ENCODE data around the gene CEP68.

GRCh38 chr2:65026704-65027464 is 29.3 kb upstream of the CEP68 start:
- no peak for TF ChIP-seq POLR2AphosphoS5 (IDR thresholded peaks at IDR 0.05)
- no peak for TF ChIP-seq POLR2A (IDR thresholded peaks at IDR 0.05)
- TF ChIP-seq, protein P1, sequence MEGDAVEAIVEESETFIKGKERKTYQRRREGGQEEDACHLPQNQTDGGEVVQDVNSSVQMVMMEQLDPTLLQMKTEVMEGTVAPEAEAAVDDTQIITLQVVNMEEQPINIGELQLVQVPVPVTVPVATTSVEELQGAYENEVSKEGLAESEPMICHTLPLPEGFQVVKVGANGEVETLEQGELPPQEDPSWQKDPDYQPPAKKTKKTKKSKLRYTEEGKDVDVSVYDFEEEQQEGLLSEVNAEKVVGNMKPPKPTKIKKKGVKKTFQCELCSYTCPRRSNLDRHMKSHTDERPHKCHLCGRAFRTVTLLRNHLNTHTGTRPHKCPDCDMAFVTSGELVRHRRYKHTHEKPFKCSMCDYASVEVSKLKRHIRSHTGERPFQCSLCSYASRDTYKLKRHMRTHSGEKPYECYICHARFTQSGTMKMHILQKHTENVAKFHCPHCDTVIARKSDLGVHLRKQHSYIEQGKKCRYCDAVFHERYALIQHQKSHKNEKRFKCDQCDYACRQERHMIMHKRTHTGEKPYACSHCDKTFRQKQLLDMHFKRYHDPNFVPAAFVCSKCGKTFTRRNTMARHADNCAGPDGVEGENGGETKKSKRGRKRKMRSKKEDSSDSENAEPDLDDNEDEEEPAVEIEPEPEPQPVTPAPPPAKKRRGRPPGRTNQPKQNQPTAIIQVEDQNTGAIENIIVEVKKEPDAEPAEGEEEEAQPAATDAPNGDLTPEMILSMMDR (IDR thresholded peaks at IDR 0.05) = no peak

All from transverse colon (tissue), 4 donors.